Naive B cell (primary cell): ENCODE results near the gene DLAT. TPM values are rescaled to one million over a fixed set of nuclear protein-coding genes. Genes with fewer than 3 reads are reported as not detected.
A peak's percentile ranks its signal among the peaks of the same experiment; 100 is the strongest.

Experiments used
- ATAC-seq, 2 donors: fragments of 150-1000 bp; cut with Tn5 transposase; 2 replicates each; pipeline ENCODE4 v1.10.0; 2021; ENCODE audit warnings: low read depth in 2 of 2, mild to moderate bottlenecking in 2 of 2, moderate library complexity in 2 of 2
- DNase-seq: peaks from one replicate; pipeline ENCODE4 v3.0.0; 2022
- H3K27ac Mint-ChIP-seq, 6 donors: one replicate each; pipeline ENCODE4 v1.8.0; 2020 to 2022; ENCODE audit warnings: mild to moderate bottlenecking in 6 of 6, mixed read lengths in 6 of 6, moderate library complexity in 5 of 6, inconsistent platforms in 2 of 6
- H3K27me3 Mint-ChIP-seq, 3 donors: one replicate each; pipeline ENCODE4 v1.8.0; 2021 to 2022; ENCODE audit warnings: mixed read lengths in 3 of 3, mild to moderate bottlenecking in 1 of 3
- H3K36me3 Mint-ChIP-seq, 2 donors: one replicate each; pipeline ENCODE4 v1.8.0; 2020 to 2022; ENCODE audit warnings: mixed read lengths in 2 of 2, inconsistent platforms in 1 of 2, mild to moderate bottlenecking in 1 of 2
- H3K4me1 Mint-ChIP-seq, 3 donors: one replicate each; pipeline ENCODE4 v1.8.0; 2020 to 2022; ENCODE audit warnings: mixed read lengths in 3 of 3, inconsistent platforms in 1 of 3, mild to moderate bottlenecking in 1 of 3, moderate library complexity in 1 of 3
- H3K4me3 Mint-ChIP-seq, 8 donors: one replicate each; pipeline ENCODE4 v1.8.0; 2020 to 2022; ENCODE audit warnings: mild to moderate bottlenecking in 8 of 8, mixed read lengths in 8 of 8, moderate library complexity in 8 of 8, inconsistent platforms in 2 of 8
- H3K9me3 Mint-ChIP-seq, 7 donors: one replicate each; pipeline ENCODE4 v1.8.0; 2020 to 2022; ENCODE audit warnings: mixed read lengths in 7 of 7, mild to moderate bottlenecking in 5 of 7, inconsistent platforms in 2 of 7, moderate library complexity in 1 of 7
- polyA plus RNA-seq, 6 donors: library from polyadenylated mRNA; unstranded; fragments of 300-500 nt; fragmentation: Illumina TruSeq; gene quantifications; one replicate each; pipeline ENCODE4 v1.2.3, GENCODE V29; 2021; ENCODE audit warnings: low read depth in 6 of 6

Gene DLAT
- polyA plus RNA-seq = 10 to 100 TPM; 24.6 to 38.8 (median 28.0) TPM

DNA sequence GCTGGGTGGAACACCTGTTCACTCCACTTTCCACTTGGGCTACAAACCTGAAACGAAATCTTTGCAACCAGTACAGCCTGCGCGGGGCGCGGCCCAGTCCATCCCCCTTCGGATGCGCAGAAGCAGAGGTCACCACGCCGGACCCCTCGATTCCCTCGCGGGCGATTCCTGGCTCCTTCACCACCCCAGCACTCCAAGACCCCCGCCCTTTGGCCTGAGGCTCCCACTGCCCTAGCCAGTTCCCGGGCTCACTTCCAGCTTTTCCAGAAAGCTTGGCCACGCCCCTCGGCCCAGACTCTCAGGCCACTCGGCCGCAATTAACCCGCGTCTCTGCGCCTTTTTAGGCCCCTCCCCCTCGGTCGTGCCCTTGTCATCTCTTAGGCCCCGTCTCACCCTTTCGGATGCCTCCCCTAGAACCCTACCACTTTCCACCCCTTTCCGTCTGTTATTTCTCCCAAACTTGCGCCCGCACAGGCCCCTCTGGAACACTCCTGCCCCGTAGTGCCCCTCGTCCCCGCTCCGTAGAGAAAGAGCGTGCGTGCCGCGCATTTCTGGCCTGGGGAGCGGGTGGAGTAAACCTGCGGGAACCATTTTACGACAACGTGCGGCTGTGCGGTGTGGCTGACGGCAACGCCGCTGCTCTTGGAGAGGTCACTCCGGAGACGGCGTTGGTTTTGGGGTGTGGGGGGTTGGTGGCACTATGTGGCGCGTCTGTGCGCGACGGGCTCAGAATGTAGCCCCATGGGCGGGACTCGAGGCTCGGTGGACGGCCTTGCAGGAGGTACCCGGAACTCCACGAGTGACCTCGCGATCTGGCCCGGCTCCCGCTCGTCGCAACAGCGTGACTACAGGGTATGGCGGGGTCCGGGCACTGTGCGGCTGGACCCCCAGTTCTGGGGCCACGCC lies at the start of gene DLAT:
TSS of gene DLAT (plus strand) at position 636 of the 906 bp plus-strand sequence. CDS start at position 701, 65 bp downstream.
- no peaks in the 10 kb centered on the region for H3K9me3 Mint-ChIP-seq
- peak within 1 kb of the TSS; percentile 99 to 100 (median 100) for H3K4me3 Mint-ChIP-seq
- ATAC-seq = peak; percentile 79 to 80
- H3K4me1 Mint-ChIP-seq = peaks cover 17 to 37% (median 31%) of the 10 kb centered on the region in 3 donors
- peak; percentile 83 for DNase-seq
- H3K36me3 Mint-ChIP-seq = peaks cover 7 to 13% of the 10 kb centered on the region in 2 donors
- H3K27me3 Mint-ChIP-seq = no peaks in the 10 kb centered on the region
- H3K27ac Mint-ChIP-seq = peak within 1 kb of the TSS; percentile 97 to 99 (median 98)

DNA sequence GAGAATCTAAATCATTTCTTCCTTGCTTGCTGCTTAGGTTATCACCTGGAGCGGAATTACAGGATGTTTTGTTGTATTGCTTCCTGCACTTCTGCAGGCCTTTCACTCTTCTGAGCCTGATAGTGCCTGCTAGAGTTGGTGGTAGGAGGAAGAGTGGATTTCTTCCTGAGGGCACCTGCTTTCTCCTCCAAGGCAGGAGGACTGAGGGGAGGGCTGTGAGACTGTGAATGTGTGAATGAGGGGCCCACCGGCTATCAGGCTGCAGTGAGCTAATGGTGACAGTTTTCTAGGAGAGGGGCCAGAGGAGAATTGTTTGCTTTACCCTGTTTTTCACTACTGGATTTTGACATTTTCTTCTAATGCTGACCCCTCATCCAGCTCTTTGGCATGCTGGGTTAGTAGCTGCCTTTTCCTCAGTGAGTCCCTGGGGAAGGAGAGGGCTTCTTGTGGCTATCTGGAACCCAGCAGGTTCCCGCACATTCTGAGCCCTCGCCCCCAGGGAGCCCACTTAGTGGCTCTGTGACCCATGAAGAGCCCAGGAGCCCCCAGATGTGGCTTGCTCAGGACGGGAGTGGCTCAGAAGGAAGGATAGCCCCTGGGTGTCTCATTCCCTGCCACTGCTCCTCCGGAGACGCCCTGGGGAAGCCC lies 49.0 kb upstream of the DLAT start:
- H3K36me3 Mint-ChIP-seq = no peaks in the 10 kb centered on the region
- H3K9me3 Mint-ChIP-seq = no peaks in the 10 kb centered on the region
- peaks cover 40 to 44% (median 40%) of the 10 kb centered on the region in 3 donors for H3K27me3 Mint-ChIP-seq
- ATAC-seq (no peak), DNase-seq (no peak)
- H3K4me1 Mint-ChIP-seq = peaks cover 10 to 21% (median 13%) of the 10 kb centered on the region in 3 donors
- H3K4me3 Mint-ChIP-seq = peak overlapping the region; percentile 48 to 84 (median 70)
- peak overlapping the region in 1 of 6 donors; percentile 10 for H3K27ac Mint-ChIP-seq

GRCh38 chr11:111976767-111977145 lies 48.5 kb upstream of the DLAT start:
- no peak overlapping the region for H3K27ac Mint-ChIP-seq
- no peaks in the 10 kb centered on the region for H3K36me3 Mint-ChIP-seq
- peak overlapping the region; percentile 17 to 84 (median 68) for H3K4me3 Mint-ChIP-seq
- DNase-seq (no peak), ATAC-seq (no peak)
- H3K27me3 Mint-ChIP-seq = peaks cover 40 to 44% (median 40%) of the 10 kb centered on the region in 3 donors
- no peaks in the 10 kb centered on the region for H3K9me3 Mint-ChIP-seq
- H3K4me1 Mint-ChIP-seq = peaks cover 10 to 21% (median 13%) of the 10 kb centered on the region in 3 donors

DNA sequence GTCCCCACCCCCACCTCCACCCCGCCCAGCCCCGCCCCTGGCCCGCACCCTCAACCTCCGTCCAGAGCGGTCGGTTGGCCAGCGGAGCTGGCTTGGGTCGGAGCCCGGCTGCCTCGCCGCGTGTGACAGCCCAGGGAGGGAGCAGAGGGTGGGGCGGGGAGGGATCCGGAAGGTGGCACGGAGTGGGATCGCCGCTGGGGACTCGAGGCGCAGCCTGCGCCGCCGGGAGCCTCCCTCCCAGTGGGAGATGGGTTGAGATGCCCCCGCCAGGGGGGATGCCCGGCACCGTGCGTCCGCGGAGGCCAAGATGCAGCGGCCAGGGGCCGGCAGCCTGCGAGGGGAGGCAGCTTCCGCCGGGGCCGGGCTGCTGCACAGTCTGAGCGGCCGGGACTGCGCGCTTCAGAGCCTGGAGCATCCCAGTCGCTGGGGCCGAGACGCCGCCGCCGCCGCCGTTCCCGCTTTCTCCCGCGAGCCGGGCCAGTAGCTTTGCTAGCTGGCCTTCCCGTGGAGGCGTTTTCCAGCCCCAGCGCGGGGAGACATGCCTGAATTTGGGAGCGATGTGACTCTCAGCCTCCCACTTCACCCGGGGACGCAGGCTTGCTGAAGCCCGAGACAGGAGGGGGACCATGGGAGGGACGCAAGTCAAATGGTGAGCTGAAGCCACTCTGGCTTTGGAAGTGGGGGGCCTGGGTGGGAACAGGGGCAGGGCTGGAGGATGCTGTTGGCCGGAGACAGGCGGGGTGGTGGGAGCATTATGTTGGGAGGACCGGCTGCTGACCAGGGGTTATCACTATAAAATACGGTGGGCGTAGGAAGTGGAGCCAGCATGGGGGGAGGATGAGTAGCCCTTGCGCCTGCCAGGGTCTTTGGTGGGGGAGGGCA lies 47.8 kb upstream of the DLAT start:
- H3K9me3 Mint-ChIP-seq = no peaks in the 10 kb centered on the region
- peak overlapping the region in 2 of 6 donors; percentile 33 to 56 for H3K27ac Mint-ChIP-seq
- H3K4me3 Mint-ChIP-seq = peak overlapping the region; percentile 36 to 92 (median 83)
- peaks cover 8 to 18% (median 14%) of the 10 kb centered on the region in 3 donors for H3K4me1 Mint-ChIP-seq
- H3K36me3 Mint-ChIP-seq = no peaks in the 10 kb centered on the region
- ATAC-seq (peak; percentile 70 to 74), DNase-seq (peak; percentile 11)
- H3K27me3 Mint-ChIP-seq = peaks cover 38 to 44% (median 40%) of the 10 kb centered on the region in 3 donors

- DNase-seq (no peak), ATAC-seq (no peak)
- Mint-ChIP-seq H3K4me1 (peaks cover 6 to 14% (median 10%) of the 10 kb centered on the region in 3 donors), H3K4me3 (peak overlapping the region; percentile 36 to 92 (median 83)), H3K9me3 (no peaks in the 10 kb centered on the region), H3K27me3 (peaks cover 35 to 48% (median 40%) of the 10 kb centered on the region in 3 donors), H3K27ac (peak overlapping the region in 1 of 6 donors; percentile 33), H3K36me3 (no peaks in the 10 kb centered on the region)
These were observed 47.0 kb upstream of the DLAT start for GRCh38 chr11:111978028-111978771.

- no peak for DNase-seq
- no peak overlapping the region for H3K4me3 Mint-ChIP-seq
- H3K4me1 Mint-ChIP-seq = peaks cover 6 to 14% (median 10%) of the 10 kb centered on the region in 3 donors
These were observed 45.1 kb upstream of the DLAT start for GRCh38 chr11:111980062-111980461.

DNA sequence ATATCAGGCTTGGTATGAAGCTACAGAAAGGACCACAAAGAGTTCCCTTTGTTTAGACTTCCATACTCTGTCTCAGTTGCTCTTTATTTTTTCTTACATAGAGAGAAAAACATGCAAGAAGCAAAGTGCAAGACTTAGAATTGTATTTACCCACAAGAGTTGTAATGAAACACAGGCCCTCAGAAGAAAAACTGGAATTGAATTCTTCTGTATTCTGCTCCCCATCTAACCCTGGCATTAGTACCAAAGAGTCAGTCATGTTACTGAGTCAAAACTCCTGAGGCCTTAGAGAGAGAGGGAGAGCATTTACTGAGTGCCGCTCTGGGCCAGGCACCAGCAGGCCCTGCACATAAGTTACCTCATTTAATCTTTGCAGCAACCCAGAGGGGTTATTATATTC lies 43.9 kb upstream of the DLAT start:
- ATAC-seq (no peak), DNase-seq (no peak)
- Mint-ChIP-seq H3K36me3 (no peaks in the 10 kb centered on the region), H3K4me1 (peaks cover 6 to 14% (median 10%) of the 10 kb centered on the region in 3 donors), H3K4me3 (no peak overlapping the region), H3K9me3 (no peaks in the 10 kb centered on the region), H3K27me3 (peaks cover 32 to 46% (median 39%) of the 10 kb centered on the region in 3 donors), H3K27ac (no peak overlapping the region)

More at GRCh38 chr11:111980062-111980461, 45.1 kb upstream of the DLAT start:
- no peak overlapping the region for H3K27ac Mint-ChIP-seq
- peaks cover 35 to 48% (median 40%) of the 10 kb centered on the region in 3 donors for H3K27me3 Mint-ChIP-seq
- no peak for ATAC-seq
- no peaks in the 10 kb centered on the region for H3K36me3 Mint-ChIP-seq
- no peaks in the 10 kb centered on the region for H3K9me3 Mint-ChIP-seq

GRCh38 chr11:111982019-111982464 lies 43.2 kb upstream of the DLAT start:
- ATAC-seq (peak; percentile 55 to 69), DNase-seq (peak; percentile 24)
- Mint-ChIP-seq H3K27ac (peak overlapping the region in 1 of 6 donors; percentile 66), H3K36me3 (no peaks in the 10 kb centered on the region), H3K4me3 (no peak overlapping the region), H3K9me3 (no peaks in the 10 kb centered on the region), H3K27me3 (peaks cover 32 to 40% (median 32%) of the 10 kb centered on the region in 3 donors), H3K4me1 (peaks cover 6 to 10% (median 8%) of the 10 kb centered on the region in 3 donors)

DNA sequence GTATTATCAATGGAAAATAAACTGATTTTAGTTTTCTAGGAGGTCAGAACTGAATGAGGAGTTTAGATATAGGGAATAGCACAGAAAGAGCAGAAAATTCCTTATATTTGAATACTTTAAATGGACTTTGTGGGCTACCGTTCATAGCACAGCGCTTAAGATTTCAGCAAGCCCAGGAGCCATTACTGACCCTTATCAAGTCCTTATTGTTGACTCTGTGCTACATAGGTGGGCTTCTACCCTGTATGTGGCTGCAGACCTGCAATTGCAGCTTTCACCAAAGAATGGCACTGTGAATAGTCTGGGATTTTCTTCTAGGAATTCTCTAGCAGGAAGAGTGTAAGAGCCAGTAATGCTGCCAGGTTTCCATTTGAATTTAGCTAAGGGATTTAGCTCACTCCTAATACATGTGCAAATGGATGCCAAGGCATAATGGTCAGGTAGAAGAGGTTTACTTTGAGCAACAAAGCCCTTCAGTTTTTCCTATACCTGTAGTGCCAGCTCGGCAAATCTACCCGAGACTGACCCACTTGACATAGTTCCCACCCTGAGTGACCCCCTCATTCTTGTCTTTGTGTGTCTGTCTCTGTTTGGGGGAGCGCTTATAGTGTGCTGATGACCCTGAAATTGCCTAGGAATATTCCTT lies 42.5 kb upstream of the DLAT start:
- DNase-seq = no peak
- Mint-ChIP-seq H3K4me1 (peaks cover 4 to 7% (median 5%) of the 10 kb centered on the region in 3 donors), H3K27me3 (peaks cover 30 to 37% (median 30%) of the 10 kb centered on the region in 3 donors), H3K9me3 (no peaks in the 10 kb centered on the region), H3K27ac (peak overlapping the region in 2 of 6 donors; percentile 78 to 79), H3K4me3 (no peak overlapping the region), H3K36me3 (no peaks in the 10 kb centered on the region)
- ATAC-seq = no peak

DNA sequence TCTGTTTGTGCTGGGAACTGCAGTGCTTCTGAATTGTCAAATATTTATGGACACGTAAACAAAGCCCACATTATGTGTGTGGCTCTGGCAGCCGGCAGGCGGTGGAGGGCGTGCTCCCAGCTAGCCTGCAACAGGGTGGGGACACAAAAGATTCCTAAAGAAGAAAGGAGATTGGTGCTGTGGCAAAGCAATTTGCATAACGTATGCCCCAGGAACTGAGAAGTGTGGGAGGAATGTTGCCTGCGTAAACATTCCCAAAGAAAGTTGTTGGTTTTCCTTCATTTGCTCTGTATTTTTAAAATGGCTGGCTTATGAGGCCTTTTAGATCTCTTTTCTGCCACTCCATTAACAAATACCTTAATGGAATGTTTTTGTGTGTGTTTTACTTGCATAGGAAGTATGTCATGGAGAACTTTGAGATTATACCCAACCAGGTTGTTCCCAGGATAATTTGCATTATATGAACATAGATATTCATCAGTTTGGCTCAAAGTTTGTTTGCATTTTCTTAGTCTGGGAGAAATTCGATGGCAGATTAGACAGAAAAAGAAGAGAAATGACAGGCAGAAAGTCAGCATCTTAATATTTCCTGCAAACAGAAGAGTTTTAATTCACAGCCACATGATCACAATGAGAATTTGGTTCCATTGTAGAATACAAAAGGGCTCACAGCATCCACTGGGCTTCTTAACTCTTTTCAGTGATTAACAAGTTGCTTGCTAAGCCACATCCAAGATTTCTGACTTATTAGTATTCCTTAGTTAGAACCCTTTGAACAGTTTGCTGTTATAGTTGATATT lies 41.8 kb upstream of the DLAT start:
- no peak overlapping the region for H3K4me3 Mint-ChIP-seq
- no peak for DNase-seq
- H3K36me3 Mint-ChIP-seq = no peaks in the 10 kb centered on the region
- H3K27me3 Mint-ChIP-seq = peaks cover 23 to 29% (median 23%) of the 10 kb centered on the region in 3 donors
- no peak for ATAC-seq
- peak overlapping the region in 2 of 6 donors; percentile 78 to 79 for H3K27ac Mint-ChIP-seq
- H3K4me1 Mint-ChIP-seq = peaks cover 0 to 2% (median 0%) of the 10 kb centered on the region in 3 donors
- no peaks in the 10 kb centered on the region for H3K9me3 Mint-ChIP-seq

DNA sequence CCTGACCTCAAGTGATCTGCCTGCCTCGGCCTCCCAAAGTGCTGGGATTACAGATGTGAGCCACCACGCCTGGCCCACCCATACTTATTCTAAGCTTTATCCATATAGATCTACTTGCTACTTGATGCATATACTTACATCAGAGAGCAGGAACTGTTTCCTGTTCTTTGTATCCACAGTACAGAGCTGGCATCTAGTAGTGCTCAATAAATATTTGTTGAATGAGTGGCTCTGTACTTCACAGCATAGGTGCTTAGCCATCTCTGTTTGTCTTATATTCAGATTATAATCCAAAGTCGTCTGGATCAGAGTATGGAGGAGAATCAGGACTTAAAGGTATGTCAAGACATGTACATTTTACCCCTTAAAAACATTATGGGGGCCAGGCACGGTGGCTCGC lies 38.6 kb upstream of the DLAT start:
- H3K27me3 Mint-ChIP-seq = peaks cover 0 to 8% (median 5%) of the 10 kb centered on the region in 3 donors

More for the DNA sequence above, 38.6 kb upstream of the DLAT start:
- Mint-ChIP-seq H3K27ac (peak overlapping the region in 1 of 6 donors; percentile 7), H3K4me1 (peaks cover 0 to 2% (median 0%) of the 10 kb centered on the region in 3 donors), H3K9me3 (no peaks in the 10 kb centered on the region), H3K4me3 (no peak overlapping the region), H3K36me3 (no peaks in the 10 kb centered on the region)
- ATAC-seq = no peak
- DNase-seq = no peak
